GM21619 (cell line): Measurements from ENCODE around the gene TMEM33.

Experiments
- ATAC-seq: cut with Tn5 transposase; IDR thresholded peaks from one replicate; pipeline ENCODE4 v1.9.1; 2021; ENCODE audit not compliant: unreplicated experiment

Gene TMEM33

DNA sequence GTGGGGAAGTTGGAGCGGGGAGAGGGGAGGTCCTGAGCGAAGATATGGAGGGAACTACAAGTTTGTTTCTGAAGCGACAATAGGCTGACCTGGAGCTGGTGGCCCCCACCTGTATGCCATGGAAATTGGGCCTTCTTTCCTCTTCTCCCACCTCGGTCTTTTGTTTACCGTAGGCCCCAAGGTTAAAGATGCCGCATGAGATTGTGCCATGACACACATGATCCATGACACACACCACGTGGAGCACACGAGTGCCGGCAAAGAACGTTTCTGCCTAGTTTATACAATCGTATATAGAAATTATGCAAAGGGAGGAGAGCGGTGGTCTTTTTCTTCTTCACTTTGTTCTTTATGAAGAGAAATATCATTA lies 408 bp downstream of the TMEM33 start:
- peak; percentile 11 for ATAC-seq

DNA sequence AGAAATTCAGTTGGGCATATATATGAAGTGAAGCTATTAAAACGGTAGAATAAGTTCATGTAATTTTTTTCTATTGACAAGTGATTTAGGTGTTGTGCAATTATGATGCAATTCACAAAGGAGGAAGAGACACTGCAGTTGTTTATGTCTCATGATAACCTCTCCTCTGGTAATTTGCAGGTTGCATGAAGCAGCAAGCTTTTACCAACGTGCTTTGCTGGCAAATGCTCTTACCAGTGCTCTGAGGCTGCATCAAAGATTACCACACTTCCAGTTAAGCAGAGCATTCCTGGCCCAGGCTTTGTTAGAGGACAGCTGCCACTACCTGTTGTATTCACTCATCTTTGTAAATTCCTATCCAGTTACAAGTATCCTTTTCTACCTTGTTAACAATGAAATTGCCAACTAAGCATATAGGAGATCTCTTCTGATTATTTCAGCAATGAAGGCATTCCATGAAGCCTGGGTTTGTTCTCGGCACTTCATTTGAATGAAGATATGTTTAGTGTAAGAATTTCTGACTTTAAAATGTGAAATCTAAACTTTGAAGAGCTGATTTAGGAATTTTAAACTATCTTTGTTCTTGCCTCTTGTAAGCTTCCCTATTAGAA lies 3.9 kb downstream of the TMEM33 start:
- no peak for ATAC-seq

GRCh38 chr4:41940834-41941233 lies 5.6 kb downstream of the TMEM33 start:
- no peak for ATAC-seq

DNA sequence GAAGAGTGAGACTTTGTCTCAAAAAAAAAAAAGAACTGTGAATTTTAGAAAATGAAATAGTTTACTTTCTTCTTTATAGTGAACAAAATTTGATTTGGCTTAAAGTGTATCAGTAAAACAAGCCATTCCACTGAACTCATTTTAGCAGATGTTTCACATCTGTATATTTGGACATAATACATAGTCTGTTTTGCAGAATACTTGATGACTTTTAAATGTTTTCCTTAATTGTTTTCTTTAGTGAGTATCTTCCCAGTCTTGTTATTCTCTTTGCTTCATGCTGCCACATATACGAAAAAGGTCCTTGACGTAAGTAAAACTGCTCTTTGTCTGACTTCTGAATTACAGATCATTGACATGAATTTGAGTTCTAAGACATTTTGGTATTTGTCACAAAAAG lies 8.3 kb downstream of the TMEM33 start:
- no peak for ATAC-seq

- ATAC-seq = no peak
These were observed 8.9 kb downstream of the TMEM33 start for GRCh38 chr4:41944089-41944488.

DNA sequence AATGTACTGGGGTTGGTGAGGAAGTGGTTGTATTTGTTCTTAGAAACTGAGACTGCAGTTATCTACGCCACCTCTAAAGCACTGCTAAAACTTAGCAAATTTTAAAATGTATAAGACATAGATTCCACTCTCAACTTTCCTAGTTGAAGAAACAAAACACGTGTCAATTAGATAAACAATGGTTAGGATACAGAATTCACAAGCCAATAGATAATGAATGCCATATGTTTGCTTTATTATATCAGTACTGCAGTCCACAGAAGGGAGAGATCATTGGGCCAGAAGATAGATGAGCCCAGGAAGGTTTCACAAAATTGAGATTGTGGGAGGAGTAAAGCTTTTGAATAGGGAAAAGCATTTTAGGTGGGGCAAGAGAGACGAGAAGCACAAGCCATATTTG lies 14.3 kb downstream of the TMEM33 start:
- ATAC-seq = no peak

- no peak for ATAC-seq
These were observed 22.4 kb downstream of the TMEM33 start for GRCh38 chr4:41957634-41958033.

- ATAC-seq = no peak
These were observed 27.9 kb downstream of the TMEM33 start for GRCh38 chr4:41963105-41963504.

DNA sequence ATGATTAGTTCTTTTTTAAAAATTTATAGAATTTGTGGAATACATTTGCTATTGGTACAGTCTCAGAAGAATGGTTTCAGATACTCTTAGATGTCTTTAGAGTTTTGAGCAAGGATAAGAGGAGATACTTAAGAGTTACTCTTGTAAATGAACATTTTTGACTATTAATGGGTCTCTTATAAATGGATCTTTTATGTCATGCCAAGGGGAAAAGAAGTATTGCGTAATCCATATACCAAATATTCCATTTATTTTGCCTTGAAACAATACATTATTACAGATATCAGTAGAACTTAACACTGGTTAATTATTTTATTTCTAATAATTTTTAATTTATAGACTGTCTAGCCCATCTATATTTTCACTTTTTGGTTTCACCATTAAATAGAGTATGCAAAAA lies 29.2 kb downstream of the TMEM33 start:
- ATAC-seq = no peak

GRCh38 chr4:41967392-41967791 lies 32.2 kb downstream of the TMEM33 start:
- no peak for ATAC-seq

- no peak for ATAC-seq
These were observed 34.4 kb downstream of the TMEM33 start for GRCh38 chr4:41969671-41970070.

DNA sequence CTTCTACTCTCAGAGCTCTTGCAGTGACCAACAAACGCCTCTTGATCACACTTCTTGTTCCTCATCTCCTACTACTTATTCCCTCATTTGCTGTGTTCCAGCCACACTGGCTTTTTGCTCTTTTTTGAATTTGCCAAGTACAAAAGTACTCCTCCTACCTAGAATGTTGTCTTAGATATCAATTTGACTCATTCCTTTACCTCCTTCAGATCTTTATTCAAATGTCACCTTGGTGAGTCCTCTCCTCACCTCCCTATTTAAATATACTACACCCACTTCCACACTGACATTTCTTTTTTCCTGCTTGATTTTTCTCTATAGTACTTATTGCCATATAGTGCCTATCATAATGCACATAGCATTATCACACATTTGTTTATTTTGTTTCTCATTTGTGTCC lies 40.1 kb downstream of the TMEM33 start:
- no peak for ATAC-seq

DNA sequence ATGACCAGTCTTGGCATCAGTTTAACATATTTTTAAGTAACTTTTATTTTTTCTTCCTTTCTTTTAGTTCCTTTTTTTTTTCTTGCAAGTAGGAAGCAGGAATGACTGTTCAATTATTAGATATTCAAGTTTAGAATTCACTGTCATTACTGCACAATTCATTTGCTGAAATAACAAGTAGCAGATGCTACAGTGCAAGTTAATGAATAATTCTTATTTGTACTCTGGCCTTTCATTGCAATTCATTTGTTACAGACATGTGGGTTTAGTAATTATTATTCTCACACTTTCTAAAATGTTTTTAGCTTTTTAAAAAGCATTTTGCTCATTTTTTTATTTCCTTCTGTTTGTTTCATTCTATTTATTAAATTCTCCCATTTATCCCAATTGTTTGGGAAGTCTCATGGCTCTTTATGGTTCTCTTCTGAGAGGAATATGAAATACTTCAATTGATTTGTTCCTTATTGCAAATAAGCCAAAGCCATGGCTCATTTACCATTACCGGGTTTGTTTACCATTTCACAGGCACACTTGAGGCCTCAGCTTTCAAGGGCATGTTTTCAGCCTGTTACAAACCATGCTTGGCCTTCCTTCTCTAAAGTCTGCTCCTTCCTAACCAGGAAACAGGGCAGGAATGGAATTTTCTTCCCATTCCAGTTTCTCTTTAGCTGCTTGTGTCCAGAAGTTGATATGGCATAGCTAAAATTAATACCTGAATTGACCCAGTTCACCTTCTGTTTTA lies 41.7 kb downstream of the TMEM33 start:
- no peak for ATAC-seq

DNA sequence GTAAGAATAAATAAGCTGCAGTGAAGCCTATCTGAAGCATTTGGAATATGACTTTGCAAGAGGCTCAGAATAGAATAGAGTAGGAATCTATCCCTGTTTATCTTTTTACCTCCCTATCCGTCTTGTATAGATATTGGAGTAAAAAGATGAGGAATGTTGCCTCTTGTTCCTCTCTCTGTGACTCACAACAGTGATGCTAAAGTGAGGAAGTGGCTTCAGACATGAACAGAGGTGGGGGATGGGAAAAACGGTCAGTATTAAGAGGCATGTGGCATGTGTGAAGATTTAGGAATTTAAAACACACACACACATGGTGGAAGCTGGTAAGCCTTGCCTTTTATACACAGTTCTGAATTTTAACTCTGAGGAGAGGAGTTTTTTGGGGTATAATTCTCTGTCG lies 42.5 kb downstream of the TMEM33 start:
- ATAC-seq = no peak

GRCh38 chr4:41981456-41981855 lies 46.2 kb downstream of the TMEM33 start, which contains the start of gene DCAF4L1:
DCAF4L1 (plus strand) TSS chr4:41981756; CDS start chr4:41981793, 37 bp downstream.
- ATAC-seq = no peak

- ATAC-seq = no peak
These were observed 47.5 kb downstream of the TMEM33 start for GRCh38 chr4:41982716-41983115.

- no peak for ATAC-seq
These were observed 49.9 kb downstream of the TMEM33 start for GRCh38 chr4:41985151-41985550.

GRCh38 chr4:41989994-41990364 lies 54.8 kb downstream of the TMEM33 start:
- ATAC-seq = peak; percentile 13

DNA sequence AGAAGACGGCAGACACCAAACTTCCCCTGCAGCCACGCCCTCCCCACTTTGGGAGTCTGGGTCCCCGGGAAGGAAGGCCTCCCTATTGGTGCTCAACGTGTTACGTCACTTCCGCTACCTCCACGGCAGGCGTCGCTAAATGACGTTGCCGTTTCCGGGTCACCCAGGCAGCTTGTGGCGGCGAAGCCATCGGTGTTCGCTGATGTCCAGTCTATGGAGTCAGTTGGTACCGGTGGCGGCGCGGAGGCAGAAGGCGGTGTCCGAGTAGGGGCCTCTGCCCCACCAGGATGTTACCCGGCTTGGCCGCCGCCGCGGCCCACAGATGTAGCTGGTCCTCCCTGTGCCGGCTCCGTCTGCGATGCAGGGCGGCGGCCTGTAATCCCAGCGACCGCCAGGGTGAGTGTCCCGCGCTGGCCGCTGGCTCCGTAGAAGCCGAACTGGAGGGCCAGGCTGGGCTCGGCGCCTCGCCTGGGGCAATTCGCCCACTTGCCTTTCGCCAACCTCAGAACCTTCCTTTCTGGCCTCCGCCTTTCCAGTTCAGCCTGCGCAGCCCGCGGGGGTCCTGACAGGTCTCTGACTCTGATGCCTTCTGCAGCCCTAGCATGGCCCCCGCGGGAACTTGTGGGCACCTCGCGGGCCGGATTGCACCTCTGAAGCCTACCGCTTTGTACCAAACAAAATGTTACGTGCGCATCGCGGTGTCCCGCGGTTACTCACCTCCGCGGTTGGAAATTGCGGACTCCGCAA lies 55.3 kb downstream of the TMEM33 start, which contains the start of gene SLC30A9:
Gene SLC30A9 (plus strand): TSS at position 166 of the 747 bp plus-strand sequence. CDS start 122 bp downstream, at position 288.
- ATAC-seq = peak; percentile 98

- ATAC-seq = no peak
These were observed 56.9 kb downstream of the TMEM33 start for GRCh38 chr4:41991916-41992767.
